ENCODE data around the gene CBR4.
"Not testable (repeated sequence)": the region's sequence is repeated elsewhere in the genome, so short reads cannot be mapped to it uniquely, and the experiment has no call there.

CBR4 gene

GRCh38 chr4:168992952-168993482 is 17.0 kb downstream of the CBR4 start:
- DNase-seq: not testable (repeated sequence)

GRCh38 chr4:168981942-168982341 is 28.1 kb downstream of the CBR4 start:
- DNase-seq: no peak

DNA sequence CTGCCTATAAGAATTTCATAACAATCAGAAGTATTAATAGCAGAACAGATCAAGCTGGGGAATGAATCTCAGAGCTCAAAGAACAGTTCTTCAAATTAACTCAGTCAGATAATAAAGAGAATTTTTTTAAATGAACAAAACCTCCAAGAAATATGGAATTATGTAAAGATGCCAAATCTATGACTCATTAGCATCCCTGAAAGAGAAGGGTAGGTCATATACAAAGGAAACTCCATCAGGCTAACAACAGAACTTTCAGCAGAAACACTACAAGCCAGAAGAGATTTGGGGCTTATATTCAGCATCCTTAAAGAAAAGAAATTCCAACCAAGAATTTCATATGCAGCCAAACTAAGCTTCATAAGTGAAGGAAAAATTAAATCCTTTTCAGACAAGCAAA is 28.6 kb downstream of the CBR4 start:
- DNase-seq: no peak

GRCh38 chr4:168979338-168979737 is 30.7 kb downstream of the CBR4 start:
- DNase-seq: no peak

- no peak for DNase-seq
These were observed 31.9 kb downstream of the CBR4 start for GRCh38 chr4:168978001-168978700.

- no peak for DNase-seq
These were observed 37.5 kb downstream of the CBR4 start for GRCh38 chr4:168972596-168972995.

DNA sequence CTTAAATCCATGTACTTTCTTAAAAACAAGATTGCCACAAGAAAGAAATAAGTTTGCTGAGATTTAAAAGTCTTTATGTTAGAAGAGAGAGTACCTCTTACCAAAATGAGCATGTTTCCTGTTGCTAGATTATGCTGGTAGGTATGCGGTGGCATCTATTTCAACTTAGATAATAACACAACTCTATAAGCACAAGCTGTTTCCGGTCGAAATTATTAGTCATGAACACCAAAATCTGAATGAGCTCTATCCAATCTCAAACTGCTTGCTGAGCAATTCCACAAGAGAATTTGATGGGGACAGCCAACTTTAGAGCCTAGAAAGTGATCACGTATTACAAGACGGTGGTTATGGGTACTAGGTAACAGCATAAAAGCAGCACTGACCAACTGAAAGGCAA is 49.3 kb downstream of the CBR4 start:
- no peak for DNase-seq

GRCh38 chr4:168955674-168956073 is 54.4 kb downstream of the CBR4 start:
- no peak for DNase-seq

GRCh38 chr4:168952821-168953246 is 57.2 kb downstream of the CBR4 start:
- not testable (repeated sequence) for DNase-seq

DNA sequence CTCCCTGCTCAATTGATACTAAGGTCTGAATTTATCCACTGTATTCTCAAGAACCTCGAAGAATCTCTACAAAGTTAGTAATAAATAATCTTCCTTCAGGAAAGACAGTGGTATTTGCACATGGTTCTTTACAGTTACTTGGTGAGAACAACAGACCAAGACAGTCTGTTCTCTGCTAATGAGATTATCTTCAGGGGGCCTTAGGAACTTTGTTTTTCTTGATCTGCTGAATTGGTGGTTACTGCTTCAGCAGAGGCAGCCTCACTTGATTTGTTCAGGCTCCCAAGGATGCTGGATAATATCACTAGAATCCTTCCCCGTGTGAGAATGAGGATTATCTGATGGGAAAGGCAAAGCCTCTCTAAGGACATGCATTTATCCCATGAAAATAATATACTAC is 64.8 kb downstream of the CBR4 start:
- no peak for DNase-seq

DNA sequence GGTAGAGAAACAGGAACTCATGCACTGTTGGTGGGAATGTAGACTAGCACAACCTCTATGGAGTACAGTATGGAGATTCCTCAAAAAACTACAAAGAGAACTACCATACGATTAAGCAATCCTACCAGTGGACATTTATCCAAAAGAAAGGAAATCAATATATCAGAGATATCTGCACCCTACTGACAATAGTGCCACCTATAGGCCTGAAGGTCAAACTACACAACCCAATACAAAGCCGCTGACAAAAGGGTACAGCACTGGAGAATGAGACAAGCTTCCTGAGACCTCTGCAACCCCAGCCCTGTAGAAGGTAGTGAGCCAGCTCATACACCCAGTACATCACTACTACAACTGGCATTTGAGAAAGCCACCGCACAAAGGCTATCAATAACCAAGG is 67.1 kb downstream of the CBR4 start:
- DNase-seq: no peak

All from CD4-positive, alpha-beta T cell treated with Interferon gamma for 1 hour (primary cell).